Measurements from ENCODE around the gene FRAT2.

Gene FRAT2

GRCh38 chr10:97378933-97379921 is 44.7 kb upstream of the FRAT2 start:
- intact Hi-C loops (cut with DNase I; ENCODE audit: low total_unique reads), result no loop called here
- Histone ChIP-seq H3K4me3 (no peak overlapping the region), H3K27me3 (no peaks in the 10 kb centered on the region), H3K36me3 (peaks cover 9 to 84% (median 38%) of the 10 kb centered on the region in 3 donors), H3K27ac (no peak overlapping the region), H3K9me3 (no peaks in the 10 kb centered on the region), H3K4me1 (no peaks in the 10 kb centered on the region)
- no peak for DNase-seq
- no peak for TF ChIP-seq CTCF (IDR thresholded peaks at IDR 0.05)

- Histone ChIP-seq H3K27me3 (no peaks in the 10 kb centered on the region), H3K36me3 (peaks cover 27 to 85% (median 52%) of the 10 kb centered on the region in 3 donors), H3K9me3 (no peaks in the 10 kb centered on the region), H3K27ac (no peak overlapping the region), H3K4me3 (no peak overlapping the region), H3K4me1 (no peaks in the 10 kb centered on the region)
- TF ChIP-seq CTCF (IDR thresholded peaks at IDR 0.05), result no peak
- intact Hi-C loops (cut with DNase I; ENCODE audit: low total_unique reads), result no loop called here
- no peak for DNase-seq
These were observed 41.9 kb upstream of the FRAT2 start for GRCh38 chr10:97376413-97376812.

- Histone ChIP-seq H3K9me3 (no peaks in the 10 kb centered on the region), H3K4me1 (no peaks in the 10 kb centered on the region), H3K4me3 (no peak overlapping the region), H3K27ac (no peak overlapping the region), H3K36me3 (peaks cover 26 to 85% (median 64%) of the 10 kb centered on the region in 3 donors), H3K27me3 (no peaks in the 10 kb centered on the region)
- intact Hi-C loops (cut with DNase I; ENCODE audit: low total_unique reads), result no loop called here
- DNase-seq, result no peak
- no peak for TF ChIP-seq CTCF (IDR thresholded peaks at IDR 0.05)
These were observed 38.9 kb upstream of the FRAT2 start for GRCh38 chr10:97373456-97373855.

DNA sequence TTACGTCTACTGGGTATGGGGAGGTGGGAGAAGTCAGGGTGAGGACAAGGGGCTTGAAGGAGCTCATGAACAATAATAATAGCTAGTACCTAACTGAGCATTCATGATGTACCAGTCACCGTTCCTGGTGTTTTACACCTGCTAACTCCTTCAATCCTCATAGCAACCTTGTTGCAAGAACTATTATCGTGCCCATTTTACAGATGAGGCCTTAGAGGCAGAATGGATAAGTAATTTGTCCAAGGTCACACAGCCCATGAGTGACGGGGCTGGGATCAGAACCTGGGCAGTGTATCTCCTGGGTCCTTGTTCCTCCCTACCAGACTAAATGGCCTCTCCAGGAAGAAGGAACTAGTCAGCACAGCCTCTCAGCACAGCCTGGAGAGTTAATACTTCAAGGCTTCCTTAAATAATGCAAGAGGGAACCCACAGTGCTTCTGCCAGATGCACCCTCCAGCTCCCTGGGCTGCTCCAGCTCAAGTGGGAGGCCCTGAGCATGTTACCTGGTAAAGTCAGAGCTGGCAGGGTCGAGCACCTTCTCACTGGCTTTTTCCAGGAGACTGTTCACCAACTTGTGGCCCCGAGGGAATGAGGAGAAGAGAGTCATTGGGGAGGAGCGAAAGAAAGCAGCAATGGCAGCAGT is 37.8 kb upstream of the FRAT2 start:
- Histone ChIP-seq H3K27me3 (no peaks in the 10 kb centered on the region), H3K36me3 (peaks cover 26 to 85% (median 64%) of the 10 kb centered on the region in 3 donors), H3K4me1 (no peaks in the 10 kb centered on the region), H3K27ac (no peak overlapping the region), H3K4me3 (no peak overlapping the region), H3K9me3 (no peaks in the 10 kb centered on the region)
- TF ChIP-seq CTCF (IDR thresholded peaks at IDR 0.05), result no peak
- no peak for DNase-seq
- intact Hi-C loops (cut with DNase I; ENCODE audit: low total_unique reads), result no loop called here

GRCh38 chr10:97371696-97372095 is 37.2 kb upstream of the FRAT2 start:
- no peak for TF ChIP-seq CTCF (IDR thresholded peaks at IDR 0.05)
- no peak for DNase-seq
- Histone ChIP-seq H3K27ac (no peak overlapping the region), H3K4me1 (no peaks in the 10 kb centered on the region), H3K36me3 (peaks cover 30 to 86% (median 69%) of the 10 kb centered on the region in 3 donors), H3K4me3 (no peak overlapping the region), H3K9me3 (no peaks in the 10 kb centered on the region), H3K27me3 (no peaks in the 10 kb centered on the region)
- intact Hi-C loops (cut with DNase I; ENCODE audit: low total_unique reads), result no loop called here
